HG03097 (cell line): ENCODE measurements around the gene CDHR2.

Experiments used
- ATAC-seq: cut with Tn5 transposase; IDR thresholded peaks from one replicate; pipeline ENCODE4 v1.9.1; 2021; ENCODE audit not compliant: unreplicated experiment, low FRiP score

The CDHR2 gene

GRCh38 chr5:176612008-176612407 lies 62.9 kb downstream of the CDHR2 start:
- no peak for ATAC-seq

GRCh38 chr5:176612855-176613254 lies 63.7 kb downstream of the CDHR2 start:
- no peak for ATAC-seq

GRCh38 chr5:176614805-176615478 lies 65.8 kb downstream of the CDHR2 start:
- no peak for ATAC-seq

DNA sequence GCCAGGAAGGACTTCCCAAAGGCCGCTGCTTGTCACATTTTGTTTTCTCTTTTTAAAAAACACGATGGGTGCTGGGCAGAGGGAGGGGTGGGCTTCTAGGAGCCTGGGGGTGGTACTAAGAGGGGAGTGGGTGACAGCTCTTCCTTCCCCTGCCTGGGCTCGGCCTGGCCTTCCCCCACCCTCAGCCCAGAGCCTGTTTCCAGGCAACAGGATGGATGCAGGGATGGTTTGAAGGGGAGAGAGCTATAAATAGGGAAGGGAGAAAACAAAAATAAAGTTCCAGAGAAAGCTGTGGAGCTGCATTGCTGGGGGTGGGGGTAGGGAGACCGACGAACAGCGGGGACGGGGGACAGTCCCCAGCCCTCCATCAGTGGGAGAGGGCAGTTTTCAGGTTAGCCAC lies 67.4 kb downstream of the CDHR2 start:
- ATAC-seq, result no peak

GRCh38 chr5:176618783-176619182 lies 69.6 kb downstream of the CDHR2 start:
- no peak for ATAC-seq

DNA sequence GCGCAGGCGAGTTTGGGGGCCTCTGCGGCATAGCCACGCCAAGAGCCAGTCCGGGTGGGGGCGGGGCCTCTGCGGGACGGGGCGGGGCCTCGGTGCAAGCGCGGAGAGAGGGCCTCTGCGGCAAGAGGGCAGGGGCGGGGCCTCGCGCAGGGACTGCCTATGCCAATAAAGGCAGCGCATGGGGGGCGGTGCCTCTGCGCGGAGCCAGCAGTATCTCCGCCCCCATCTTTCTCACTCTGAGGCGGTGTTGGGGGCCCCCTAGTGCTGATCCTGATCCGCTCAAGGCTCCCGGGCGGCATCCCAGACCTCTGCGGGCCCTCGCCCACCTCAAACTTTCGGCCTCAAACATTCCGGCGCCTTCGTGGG lies 70.0 kb downstream of the CDHR2 start:
- no peak for ATAC-seq

GRCh38 chr5:176619569-176620332 lies 70.6 kb downstream of the CDHR2 start:
- ATAC-seq, result no peak

GRCh38 chr5:176620333-176620981 lies 71.3 kb downstream of the CDHR2 start:
- no peak for ATAC-seq

- ATAC-seq, result no peak
Measured at GRCh38 chr5:176621661-176622079, 72.5 kb downstream of the CDHR2 start.

DNA sequence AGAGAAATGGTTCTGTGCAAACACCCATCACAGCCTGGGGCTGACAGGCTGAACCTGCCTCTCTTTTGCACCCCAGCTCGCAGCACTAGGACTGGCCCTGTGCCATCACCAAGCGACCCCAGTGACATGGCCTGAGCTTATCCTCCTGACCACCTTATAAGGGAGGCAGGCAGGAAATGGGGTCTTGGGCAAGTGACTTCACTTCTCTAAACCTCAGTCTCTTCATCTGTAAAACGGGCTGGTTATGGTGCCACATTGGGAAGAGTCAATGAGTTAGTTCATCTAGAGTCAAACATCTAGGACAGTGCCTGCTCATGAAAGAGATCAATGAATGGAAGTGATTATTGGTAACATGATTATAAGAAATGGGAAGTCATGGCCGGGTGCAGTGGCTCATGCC lies 75.0 kb downstream of the CDHR2 start:
- no peak for ATAC-seq

DNA sequence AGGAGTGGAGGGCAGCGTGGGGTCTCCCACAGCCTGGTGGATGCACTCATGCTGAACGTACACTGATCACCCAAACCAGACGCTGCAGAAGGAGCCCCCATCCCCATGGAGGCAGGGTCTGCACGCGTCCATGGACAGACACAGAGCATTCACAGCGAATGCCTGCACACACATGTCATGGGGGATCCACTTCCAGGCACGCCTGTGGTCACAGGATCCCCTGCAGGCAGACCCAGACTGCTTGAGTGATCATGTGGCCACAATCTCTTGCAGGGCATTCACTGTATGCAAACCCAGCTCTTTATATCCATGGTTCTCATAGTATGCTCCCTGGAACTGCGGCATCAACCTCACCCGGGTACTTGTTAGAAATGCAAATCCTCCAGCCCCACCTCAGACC lies 75.8 kb downstream of the CDHR2 start:
- ATAC-seq, result no peak

GRCh38 chr5:176625512-176625911 lies 76.4 kb downstream of the CDHR2 start:
- no peak for ATAC-seq

DNA sequence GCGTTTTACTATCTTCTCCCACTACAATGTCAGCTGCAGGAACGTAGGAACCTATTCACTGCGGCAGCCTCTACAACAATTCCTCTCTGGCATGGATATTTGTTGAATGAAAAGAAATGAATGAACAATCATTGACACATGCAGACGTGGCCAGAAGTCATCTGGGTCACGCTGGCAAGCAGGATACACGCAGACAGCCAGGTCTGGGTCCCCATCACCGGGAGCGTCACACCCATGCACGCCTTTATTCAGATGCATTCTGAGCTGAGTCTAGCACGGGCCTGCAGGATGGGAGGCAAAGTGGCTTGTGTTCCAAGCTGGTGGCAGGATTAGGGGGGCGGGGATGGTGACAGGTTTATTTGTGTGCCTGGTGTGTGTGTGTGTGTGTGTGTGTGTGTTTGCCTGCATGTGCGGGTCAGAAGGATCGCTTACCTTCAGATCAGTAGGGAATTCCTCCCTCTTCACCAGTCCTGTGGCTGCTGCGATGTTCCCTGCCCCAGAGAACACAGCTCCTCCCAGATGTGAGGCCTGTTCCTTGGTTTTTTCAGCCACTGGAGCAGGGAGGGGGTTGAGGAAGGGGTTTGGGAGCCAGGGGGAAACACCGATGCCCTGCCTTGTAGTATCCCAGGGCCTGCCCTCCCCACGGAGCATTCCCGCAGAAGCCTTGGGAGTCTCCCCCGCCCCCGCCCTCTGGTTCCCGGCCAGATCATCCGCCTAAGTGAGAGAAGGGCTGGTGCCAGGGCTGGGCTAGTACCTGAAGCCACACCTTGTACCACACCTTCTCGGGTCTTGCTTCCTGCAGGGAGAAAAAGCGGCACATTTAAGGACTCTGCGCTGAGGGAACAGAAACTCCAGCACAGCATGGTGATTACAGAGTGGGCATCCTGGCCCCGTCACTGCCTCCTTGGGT lies 77.1 kb downstream of the CDHR2 start:
- no peak for ATAC-seq

DNA sequence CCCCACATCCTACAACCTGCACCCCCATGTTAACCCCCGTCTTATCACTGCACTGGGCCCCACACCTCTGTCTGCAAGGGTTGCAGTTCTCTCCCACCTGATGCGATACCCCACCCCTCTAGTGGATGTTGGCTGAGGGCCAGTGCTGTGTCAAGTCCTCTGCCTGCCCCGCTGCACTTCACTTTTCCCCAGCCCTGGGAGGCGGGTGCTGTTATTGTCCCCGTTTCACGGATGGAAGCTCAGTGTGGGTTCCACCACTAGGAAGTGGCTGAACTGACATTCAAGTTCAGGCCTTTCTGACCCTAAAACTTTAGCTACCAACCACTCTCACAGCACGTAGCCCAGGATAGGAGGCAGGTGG lies 77.7 kb downstream of the CDHR2 start:
- ATAC-seq, result no peak

DNA sequence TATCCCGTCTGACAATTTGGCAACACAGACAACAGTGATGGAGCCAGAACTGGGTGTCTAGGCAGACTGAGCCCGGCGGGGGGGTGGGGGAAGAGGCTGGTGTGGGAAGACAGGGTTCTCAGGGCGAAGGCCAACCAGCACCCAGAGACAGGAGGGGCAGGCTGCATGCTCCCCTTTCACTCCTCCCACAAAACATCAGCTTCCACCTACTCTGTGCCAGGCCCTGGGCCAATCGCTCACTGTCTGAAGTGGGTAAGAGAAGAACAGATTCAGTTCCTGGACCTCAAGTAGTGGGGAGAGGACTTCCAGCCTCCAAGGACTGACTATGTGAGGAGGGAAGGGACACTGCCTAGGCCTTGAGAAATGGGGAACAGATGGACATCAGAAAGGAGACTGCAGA lies 78.4 kb downstream of the CDHR2 start:
- ATAC-seq, result no peak

GRCh38 chr5:176628406-176629228 lies 79.5 kb downstream of the CDHR2 start:
- no peak for ATAC-seq

- ATAC-seq, result no peak
Measured at GRCh38 chr5:176629317-176629852, 80.2 kb downstream of the CDHR2 start.

GRCh38 chr5:176629853-176630680 lies 80.9 kb downstream of the CDHR2 start, which contains the start of the genes EIF4E1B and SNCB:
Gene EIF4E1B (plus strand): TSS chr5:176630675. CDS start chr5:176642788, 12,113 bp downstream.
Gene SNCB (minus strand): TSS chr5:176630534. CDS start chr5:176629654, 880 bp downstream.
- ATAC-seq, result no peak
